Adipose tissue (tissue), 3 donors: ENCODE results near the gene OR13H1. TPM values are rescaled to one million over a fixed set of nuclear protein-coding genes. Genes with fewer than 3 reads are reported as not detected.
"Not testable (repeated sequence)": the region's sequence is repeated elsewhere in the genome, so short reads cannot be mapped to it uniquely, and the experiment has no call there.

ENCODE experiments used
- H3K27ac ChIP-seq: one replicate; pipeline ENCODE4 v1.5.1; 2013; ENCODE audit warnings: low read depth, low read length
- WGBS, 3 donors: extraction: QIAGEN DNeasy Blood & Tissue Kit; methylation state at CpG; one replicate each; pipeline ENCODE4 v1.1.7; 2013; 5-methylcytosine and 5-hydroxymethylcytosine counted together
- polyA plus RNA-seq, 3 donors: library from polyadenylated mRNA; stranded (reverse); fragments of 200-250 nt; gene quantifications; one replicate each; pipeline ENCODE4 v1.2.3, GENCODE V29; 2013
- donor health status: healthy with polysubstance abuse.
- donor health status: Bipolar disorder and iron deficiency.
- donor health status: healthy.

Gene OR13H1
- polyA plus RNA-seq = not detected

- no peak within 1 kb of the TSS for H3K27ac ChIP-seq
- WGBS, 3 donors = 44 to 69% (median 46%) methylated on average over 1 of the region's 1 CpG
Measured at GRCh38 chrX:131543774-131544173, at the start of gene OR13H1. OR13H1 (plus strand) TSS chrX:131544074; CDS start chrX:131544074, 0 bp downstream.

- not testable (repeated sequence) for H3K27ac ChIP-seq
- 59 to 74% (median 67%) methylated on average over 5 of the region's 5 CpGs for WGBS, 3 donors
Measured at GRCh38 chrX:131501556-131501955, 42.3 kb upstream of the OR13H1 start.

- no peak overlapping the region for H3K27ac ChIP-seq
- 77 to 80% (median 80%) methylated on average over 9 of the region's 9 CpGs for WGBS, 3 donors
Measured at GRCh38 chrX:131513159-131513914, 30.5 kb upstream of the OR13H1 start.

GRCh38 chrX:131521824-131522223 is 22.1 kb upstream of the OR13H1 start:
- WGBS, 3 donors = 30 to 59% (median 53%) methylated on average over 2 of the region's 2 CpGs
- no peak overlapping the region for H3K27ac ChIP-seq

GRCh38 chrX:131544218-131544617 is 344 bp downstream of the OR13H1 start:
- no peak overlapping the region for H3K27ac ChIP-seq
- WGBS, 3 donors = 60 to 85% (median 79%) methylated on average over 4 of the region's 4 CpGs

DNA sequence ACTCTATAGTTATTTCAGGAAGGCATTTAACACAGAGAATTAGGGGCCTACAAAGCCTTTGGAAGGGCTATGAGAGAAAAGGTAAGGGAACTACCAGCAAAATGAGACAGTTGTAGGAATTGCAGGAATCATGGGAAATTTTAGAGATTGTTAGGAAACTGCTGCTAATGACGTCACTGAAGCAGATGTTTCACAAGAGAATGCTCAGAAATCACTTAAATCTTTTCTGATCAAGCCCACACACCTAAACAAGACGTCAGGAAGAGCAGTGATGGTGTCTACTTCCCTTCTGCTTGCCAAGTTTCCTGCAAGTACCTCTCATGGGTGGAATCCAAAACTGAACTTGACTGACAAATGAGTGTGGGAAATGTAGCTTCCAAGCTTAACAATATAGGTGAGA is 5.1 kb downstream of the OR13H1 start:
- 18 to 28% (median 25%) methylated on average over 2 of the region's 2 CpGs for WGBS, 3 donors
- H3K27ac ChIP-seq = no peak overlapping the region

GRCh38 chrX:131552453-131552852 is 8.6 kb downstream of the OR13H1 start:
- WGBS, 3 donors = 83 to 89% (median 85%) methylated on average over 8 to 10 of the region's 10 CpGs
- H3K27ac ChIP-seq = not testable (repeated sequence)

DNA sequence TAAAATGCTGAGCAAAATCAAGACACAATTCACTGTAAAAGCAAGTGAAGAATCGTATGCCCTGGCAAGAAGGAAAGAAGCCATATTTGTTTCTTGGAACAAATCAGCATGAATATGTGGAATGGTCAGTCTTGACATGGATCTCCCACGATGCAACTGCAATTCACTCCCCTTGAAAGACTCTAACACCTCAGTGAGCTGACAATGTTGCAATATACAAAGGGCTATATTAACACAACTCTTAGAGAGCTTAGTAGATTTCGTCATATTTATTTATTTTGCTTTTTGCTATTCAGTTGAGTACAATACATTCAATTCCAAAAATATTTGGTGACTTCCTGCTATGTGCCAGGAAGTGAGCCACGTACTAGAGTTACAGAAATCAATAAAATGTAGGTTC is 14.7 kb downstream of the OR13H1 start:
- no peak overlapping the region for H3K27ac ChIP-seq
- WGBS, 3 donors = 67 to 76% (median 71%) methylated on average over 4 of the region's 4 CpGs

GRCh38 chrX:131564553-131565229 is 20.8 kb downstream of the OR13H1 start:
- no peak overlapping the region for H3K27ac ChIP-seq
- WGBS, 3 donors = 64 to 84% (median 83%) methylated on average over 2 of the region's 2 CpGs

DNA sequence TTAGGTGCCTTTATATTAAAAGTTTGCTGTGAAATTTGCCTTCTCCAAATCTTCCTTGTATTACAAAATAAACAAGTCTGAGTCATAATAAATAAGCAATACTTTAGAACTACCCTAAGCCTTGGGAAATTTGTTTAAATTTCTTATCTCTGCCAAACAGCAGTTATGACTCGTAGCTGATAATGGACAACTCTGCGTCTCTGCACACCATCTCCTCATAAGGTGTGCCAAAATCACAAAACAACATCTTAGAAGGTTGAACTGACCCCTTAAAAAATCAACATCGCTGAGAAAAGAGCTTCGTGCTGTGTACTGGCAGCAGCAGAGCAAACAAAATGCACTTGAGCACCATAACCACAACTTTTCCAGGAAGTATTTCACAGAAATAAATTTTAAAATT is 22.0 kb downstream of the OR13H1 start:
- WGBS, 3 donors = 26 to 60% (median 57%) methylated on average over 4 of the region's 4 CpGs
- H3K27ac ChIP-seq = no peak overlapping the region

DNA sequence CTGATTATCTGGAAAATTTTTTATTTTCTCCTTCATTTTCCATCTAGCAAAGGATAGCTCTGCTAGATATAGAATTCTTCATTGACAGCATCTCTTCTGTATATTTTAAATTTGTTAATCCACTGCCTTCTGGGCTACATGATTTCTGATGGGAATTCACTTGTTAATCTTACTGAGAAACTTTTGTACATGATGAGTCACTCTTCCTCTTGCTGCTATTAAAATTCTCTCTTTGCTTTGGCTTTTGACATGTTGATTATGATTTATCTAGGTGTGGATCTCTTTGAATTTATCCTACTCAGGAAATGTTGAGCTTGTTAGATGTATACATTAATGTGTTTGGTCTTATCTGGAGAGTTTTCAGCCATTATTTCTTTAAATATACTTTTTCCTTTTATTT is 27.5 kb downstream of the OR13H1 start:
- no peak overlapping the region for H3K27ac ChIP-seq

GRCh38 chrX:131572372-131573014 is 28.6 kb downstream of the OR13H1 start:
- WGBS, 3 donors = 27 to 49% (median 47%) methylated on average over 5 of the region's 5 CpGs
- H3K27ac ChIP-seq = no peak overlapping the region

- H3K27ac ChIP-seq = no peak overlapping the region
Measured at GRCh38 chrX:131577413-131577812, 33.5 kb downstream of the OR13H1 start.

DNA sequence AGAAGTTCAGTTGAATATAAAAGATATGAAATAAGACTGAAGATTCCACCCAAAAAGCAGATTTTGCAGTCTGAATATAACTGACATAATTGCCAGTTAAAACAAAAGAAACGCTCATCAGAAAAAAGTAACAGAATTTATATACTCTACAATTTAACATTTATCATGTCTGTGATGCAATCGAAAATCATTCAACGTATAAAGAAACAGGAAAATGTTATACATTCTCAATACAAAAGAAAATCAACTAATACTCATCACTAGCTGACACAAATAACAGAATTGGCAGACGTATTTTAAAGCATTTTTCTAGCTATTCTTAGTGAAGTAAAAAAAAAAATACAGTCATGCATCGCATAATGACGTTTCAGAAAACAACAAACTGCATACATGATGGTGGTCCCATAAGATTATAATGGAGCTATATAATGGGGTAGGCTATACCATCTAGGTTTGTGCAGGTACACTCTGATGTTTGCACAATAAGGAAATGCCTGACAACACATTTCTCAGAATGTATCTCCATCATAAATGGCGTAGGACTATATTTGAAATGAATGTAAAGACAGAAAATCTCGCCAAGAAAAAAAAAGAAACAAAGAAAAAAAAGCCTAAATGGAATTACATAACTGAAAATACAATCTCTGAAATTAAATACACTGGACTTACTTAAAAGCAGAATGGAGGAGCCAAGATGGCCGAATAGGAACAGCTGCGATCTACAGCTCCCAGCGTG is 34.3 kb downstream of the OR13H1 start:
- WGBS, 3 donors = 73 to 88% (median 85%) methylated on average over 11 of the region's 11 CpGs
- H3K27ac ChIP-seq = no peak overlapping the region

DNA sequence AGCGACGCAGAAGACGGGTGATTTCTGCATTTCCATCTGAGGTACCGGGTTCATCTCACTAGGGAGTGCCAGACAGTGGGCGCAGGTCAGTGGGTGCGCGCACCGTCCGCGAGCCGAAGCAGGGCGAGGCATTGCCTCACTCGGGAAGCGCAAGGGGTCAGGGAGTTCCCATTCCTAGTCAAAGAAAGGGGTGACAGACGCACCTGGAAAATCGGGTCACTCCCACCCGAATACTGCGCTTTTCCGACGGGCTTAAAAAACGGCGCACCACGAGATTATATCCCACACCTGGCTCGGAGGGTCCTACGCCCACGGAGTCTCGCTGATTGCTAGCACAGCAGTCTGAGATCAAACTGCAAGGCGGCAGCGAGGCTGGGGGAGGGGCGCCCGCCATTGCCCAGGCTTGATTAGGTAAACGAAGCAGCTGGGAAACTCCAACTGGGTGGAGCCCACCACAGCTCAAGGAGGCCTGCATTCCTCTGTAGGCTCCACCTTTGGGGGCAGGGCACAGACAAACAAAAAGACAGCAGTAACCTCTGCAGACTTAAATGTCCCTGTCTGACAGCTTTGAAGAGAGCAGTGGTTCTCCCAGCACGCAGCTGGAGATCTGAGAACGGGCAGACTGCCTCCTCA is 35.0 kb downstream of the OR13H1 start:
- not testable (repeated sequence) for H3K27ac ChIP-seq
- 76 to 100% (median 90%) methylated on average over 3 to 23 of the region's 34 CpGs for WGBS, 3 donors

DNA sequence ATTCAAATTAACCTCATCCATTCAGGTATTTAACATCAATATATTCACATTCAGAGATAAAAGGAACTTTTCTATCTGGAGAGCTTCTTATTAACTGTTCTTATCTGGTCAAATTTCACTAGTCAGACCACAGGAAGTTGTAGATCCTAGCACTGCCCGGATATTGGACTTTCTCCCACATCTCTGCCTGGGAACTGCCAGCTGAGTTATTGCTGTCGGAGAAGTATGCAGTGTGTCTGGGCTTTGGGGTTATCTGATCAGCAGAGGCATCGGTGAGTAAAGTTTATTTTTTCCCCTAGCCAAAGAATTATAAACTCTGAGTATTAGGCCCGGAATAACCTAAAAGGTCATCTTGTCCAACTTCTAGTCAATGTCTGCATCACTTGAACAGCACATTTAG is 45.1 kb downstream of the OR13H1 start:
- H3K27ac ChIP-seq = no peak overlapping the region
- 9 to 40% (median 10%) methylated on average over 4 of the region's 4 CpGs for WGBS, 3 donors
